CD4-positive, alpha-beta T cell treated with Interleukin-15 for 4 hours (primary cell): Measurements from ENCODE around the gene ARIH1.
A peak's percentile ranks its signal among the peaks of the same experiment; 100 is the strongest.

Experiments used
- DNase-seq: peaks from one replicate; pipeline ENCODE4 v3.0.0-alpha.2; 2020; ENCODE audit warnings: low spot score

ARIH1 gene

DNA sequence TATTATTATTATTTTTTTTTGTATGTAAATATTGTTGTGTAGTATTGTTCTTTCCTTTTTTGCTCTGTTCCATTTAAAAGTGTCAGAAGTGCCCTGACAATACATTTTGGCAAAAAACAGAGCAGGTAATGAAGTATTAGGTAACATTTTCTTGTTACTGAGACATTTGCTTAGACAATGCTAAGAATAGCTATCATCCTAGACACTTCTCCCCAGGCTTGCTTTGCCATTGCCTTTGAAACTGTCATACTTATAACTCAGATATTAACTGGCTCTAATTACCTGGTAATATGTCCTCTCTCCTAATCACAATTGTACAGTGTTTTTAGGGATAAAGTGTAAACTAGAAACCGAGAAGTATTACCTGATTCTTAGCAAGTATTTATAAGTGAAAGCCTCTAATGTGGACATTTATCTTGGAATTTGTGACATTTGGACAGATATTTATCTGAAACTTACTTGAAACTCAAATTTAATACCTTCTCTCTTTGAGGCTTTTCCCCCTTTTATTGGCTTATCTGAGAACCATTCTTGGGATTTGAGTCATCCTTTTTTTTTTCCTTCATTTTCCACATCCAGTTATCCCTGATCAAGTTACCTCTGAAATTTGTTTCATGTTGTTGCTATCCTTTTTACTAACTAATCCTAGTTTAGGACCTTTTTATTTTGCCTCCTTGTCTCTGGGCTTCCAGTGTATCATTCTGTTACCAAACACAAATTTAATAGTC lies 13.1 kb downstream of the ARIH1 start:
- DNase-seq, result no peak

GRCh38 chr15:72488558-72488957 lies 14.4 kb downstream of the ARIH1 start:
- no peak for DNase-seq

DNA sequence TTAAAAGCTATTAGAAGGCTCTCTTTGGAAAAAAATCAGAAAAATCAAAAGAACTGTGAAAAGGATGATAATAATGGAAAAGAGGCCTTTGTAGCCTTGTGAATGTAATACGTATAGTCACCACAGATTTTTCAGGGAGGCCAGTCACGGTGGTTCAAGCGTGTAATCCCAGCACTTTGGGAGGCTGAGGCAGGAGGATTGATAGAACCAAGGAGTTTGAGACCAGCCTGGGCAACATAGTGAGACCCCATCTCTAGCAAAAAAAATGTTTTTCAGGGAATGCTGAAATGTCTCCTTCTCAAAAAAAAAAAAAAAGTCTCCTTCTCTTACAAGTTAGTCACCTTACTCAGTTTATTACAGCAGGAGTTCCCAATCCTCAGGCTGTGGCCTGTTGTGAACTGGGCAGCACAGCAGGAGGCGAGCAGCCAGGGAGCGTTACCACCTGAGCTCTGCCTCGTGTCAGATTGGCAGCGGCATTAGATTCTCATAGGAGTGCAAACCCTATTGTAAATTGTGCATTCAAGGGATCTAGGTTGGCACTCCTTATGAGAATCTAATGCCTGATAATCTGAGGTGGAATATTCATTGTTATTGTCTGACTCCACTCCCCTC lies 15.9 kb downstream of the ARIH1 start:
- DNase-seq, result no peak

DNA sequence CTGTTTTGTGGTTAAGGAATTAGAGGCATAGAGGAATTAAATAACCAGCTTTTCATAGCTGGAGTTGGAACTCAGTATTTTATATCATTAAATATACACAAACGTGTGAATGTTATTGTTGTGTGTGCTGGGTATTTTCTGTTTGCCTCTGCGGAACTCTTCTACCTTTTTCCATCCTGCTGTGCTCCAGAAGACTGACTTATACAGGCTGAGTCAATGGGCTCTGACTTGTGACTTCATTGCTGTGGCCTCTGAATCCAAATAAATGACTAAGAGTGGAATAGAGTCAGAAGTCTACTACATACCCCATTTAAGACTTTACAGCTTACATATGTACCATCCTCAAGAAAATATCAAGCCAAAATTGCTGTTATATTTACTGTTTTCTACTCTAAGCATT lies 17.6 kb downstream of the ARIH1 start:
- no peak for DNase-seq

GRCh38 chr15:72492733-72493132 lies 18.6 kb downstream of the ARIH1 start:
- DNase-seq, result no peak

DNA sequence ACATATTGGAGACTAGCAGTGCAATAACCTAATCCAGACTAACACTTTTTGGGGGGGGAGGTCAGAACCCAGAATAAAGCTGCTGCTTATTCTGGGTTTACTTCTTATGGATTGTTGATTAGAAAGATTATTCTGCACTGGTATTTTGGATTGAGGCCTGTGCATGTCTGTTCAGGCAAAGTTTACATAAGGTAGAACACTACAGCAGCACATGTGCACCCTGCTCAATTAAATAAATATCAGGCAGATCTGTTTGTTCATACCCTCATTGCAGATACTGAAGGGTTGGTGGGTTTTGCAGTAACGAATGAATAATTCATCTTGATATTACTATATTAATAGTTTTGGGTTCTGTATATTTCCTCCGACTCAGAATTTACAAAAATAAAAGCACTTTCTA lies 19.1 kb downstream of the ARIH1 start:
- DNase-seq, result no peak

GRCh38 chr15:72495007-72495406 lies 20.9 kb downstream of the ARIH1 start:
- no peak for DNase-seq

DNA sequence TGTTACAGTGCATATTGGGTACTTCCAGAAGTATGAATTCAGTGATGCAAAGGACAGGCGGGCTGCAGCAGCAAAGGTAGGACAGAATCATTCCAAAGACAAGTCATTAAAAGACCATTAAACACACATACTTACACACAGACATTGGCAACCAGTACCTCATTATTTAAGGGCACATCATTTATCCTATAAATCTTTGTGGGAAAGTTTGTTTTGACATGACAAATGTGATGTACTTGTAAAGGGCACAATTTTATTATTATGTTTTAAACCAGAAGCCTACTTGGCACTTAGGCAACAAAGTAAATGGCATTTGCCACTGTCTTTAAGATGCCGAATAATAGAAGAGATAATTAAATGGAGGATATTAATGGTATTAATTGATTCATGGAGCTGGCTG lies 22.7 kb downstream of the ARIH1 start:
- DNase-seq, result no peak

GRCh38 chr15:72497402-72497801 lies 23.3 kb downstream of the ARIH1 start:
- no peak for DNase-seq

DNA sequence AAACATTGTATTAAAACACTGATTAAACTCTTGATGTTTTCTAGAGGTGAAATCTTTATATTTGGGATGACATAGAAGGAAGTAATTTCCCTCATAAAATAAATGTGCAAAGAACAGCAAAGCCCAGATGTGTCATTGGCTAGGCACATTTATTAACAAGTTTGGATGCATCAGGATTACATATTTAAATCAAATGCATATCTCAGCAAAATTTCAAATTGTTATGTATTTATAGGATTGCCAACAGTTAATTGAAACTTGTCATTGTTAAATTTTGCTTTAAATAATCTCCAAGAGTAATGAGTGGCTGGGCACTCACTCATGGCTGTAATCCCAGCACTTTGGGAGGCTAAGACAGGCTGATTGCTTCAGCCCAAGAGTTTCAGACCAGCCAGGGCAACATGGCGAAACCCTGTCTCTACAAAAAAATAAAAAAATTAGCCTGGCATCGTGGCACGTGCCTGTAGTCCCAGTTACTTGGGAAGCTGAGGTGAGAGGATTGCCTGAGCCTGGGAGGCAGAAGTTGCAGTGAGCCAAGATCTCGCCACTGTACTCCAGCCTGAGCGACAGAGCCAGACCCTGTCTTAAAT lies 28.2 kb downstream of the ARIH1 start:
- no peak for DNase-seq

- no peak for DNase-seq
Observed at GRCh38 chr15:72503147-72503546, 29.0 kb downstream of the ARIH1 start.

DNA sequence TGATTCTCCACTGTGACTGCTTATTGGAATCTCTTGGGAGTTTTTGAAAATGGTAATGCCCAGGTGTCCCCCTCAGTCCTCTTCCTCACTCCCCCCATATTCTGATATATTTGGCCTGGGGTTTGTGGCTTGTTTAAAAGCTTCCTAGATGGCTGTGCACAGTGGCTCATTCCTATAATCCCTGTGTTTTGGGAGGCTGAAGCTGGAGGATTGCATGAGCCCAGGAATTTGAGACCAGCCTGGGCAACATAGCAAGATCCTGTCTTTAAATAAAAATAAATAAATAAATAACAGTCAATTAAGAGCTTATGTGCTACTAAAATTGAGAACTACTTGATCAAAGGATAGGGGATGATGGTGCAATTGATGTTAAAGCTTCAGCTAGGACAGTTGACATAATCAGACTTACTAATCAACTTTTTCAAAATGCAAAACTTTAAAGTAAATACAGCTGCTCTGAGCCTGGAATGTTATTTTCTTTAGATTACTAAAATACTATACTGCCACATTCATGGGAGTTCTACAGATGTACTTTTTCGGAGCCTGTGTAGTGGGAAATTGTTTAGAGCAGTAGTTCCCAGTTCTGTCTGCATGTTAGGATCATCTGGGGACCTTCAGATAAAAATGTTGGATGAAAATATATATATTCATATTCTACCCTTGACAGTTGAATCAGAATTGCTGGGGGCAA lies 33.4 kb downstream of the ARIH1 start:
- no peak for DNase-seq

DNA sequence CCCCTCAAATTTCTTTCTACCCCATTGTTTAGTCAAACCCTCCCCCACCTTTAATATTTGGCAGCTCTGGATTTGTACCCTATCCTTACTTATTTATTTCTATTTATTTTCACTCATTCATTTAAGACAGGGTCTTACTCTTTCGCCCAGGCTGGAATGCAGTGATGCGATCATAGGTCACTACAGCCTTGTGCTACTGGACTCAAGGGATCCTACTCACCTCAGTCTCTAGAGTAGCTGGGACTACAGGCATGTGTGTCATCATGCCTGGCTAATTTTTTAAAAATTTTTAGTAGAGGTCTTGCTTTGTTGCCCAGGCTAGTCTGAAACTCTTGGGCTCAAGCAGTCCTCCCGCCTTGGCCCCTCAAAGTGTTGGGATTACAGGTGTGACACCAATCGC lies 35.4 kb downstream of the ARIH1 start:
- DNase-seq, result no peak

DNA sequence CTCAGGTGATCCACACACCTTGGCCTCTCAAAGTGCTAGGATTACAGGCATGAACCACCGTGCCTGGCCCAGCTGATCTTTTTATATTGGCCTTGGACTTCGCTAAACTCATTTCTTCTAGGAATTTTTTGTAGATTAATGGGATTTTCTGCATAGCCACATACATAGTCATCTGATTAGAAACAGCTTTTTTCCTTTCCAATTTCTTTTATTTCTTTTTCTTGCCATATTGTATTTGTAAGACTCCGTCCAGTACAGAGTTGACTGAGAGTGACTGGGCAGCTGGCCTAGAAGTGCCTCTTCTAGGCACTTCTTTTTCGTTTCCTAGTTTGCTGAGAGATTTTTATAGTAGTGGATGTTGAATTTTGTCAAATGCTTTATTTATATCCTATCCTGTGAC lies 37.4 kb downstream of the ARIH1 start:
- no peak for DNase-seq

DNA sequence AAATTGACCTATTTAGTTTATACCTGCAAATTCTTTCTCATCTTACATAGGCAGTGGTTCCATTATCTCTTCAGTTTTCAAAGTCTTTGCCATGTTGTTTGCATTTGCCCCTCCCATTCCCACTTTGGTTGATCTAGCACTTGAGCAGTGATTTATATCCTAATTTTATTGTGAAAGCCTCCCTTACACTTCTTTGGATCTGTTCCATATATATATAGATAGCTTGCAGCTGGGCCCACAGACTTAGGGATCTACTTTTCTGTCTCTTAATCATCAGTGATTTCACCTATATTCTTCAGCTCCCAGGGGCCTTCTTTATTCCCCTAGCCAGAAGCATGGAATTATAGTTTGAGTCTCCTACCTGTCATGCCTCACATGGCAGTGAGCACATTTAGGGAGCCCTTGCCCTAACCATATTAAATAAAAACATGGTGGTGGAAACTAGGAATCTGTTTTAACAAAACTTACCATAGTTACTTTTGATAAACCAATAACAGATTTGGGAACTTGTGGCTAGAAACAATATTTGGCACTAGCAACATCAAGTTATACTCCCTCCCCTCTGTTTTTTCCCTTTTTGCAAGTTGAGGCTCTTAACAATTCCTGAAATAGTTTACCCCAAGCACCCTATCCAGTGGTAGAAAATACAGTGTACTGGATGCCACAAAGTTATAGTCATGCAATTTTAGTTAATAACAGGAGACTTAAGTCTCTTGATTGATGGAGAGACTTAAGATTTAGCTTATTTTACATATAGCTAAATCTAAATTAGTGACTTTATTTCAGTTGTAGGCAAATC lies 41.7 kb downstream of the ARIH1 start:
- DNase-seq, result no peak

GRCh38 chr15:72516777-72517176 lies 42.6 kb downstream of the ARIH1 start:
- DNase-seq, result no peak

- DNase-seq, result no peak
Observed at GRCh38 chr15:72521682-72522081, 47.6 kb downstream of the ARIH1 start.

GRCh38 chr15:72532991-72533601 lies 59.0 kb downstream of the ARIH1 start:
- DNase-seq, result peak; percentile 14

DNA sequence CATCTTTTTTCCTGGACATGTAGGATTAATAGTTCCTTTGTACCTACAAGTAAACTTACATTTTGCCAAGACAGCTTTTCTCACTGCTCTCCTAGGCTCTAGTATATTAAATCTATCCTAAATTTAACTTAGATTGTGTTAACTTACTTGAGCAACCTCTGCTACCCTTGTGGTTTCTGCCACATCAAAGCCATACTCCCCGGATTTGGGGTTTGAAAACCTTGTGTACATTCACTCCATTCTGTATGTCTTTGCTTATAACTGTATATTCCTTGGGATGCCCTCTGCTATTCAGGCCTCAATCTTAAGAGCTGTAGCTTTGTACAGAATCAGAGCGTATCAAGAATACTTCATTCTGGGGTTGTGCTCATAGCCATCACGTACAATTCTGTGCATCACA lies 60.4 kb downstream of the ARIH1 start:
- DNase-seq, result peak; percentile 36

DNA sequence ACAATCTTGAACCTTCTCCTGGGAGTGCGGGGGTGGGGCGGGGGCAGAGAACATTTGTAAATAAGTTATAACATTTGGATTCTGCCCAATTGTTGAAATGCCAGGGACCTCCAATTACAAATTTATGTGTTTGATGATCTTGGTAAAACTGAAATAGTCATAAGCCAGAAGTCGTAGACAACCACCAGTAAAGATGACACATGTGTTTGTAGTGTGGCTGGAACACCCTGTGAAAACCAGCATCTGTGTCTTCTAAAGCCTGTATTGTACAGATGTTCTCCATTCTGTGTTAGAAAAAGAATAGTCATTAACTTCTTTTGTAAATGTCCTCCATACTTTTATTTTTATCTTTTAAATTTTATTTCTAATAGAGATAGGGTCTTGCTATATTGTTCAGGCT lies 61.8 kb downstream of the ARIH1 start:
- no peak for DNase-seq

DNA sequence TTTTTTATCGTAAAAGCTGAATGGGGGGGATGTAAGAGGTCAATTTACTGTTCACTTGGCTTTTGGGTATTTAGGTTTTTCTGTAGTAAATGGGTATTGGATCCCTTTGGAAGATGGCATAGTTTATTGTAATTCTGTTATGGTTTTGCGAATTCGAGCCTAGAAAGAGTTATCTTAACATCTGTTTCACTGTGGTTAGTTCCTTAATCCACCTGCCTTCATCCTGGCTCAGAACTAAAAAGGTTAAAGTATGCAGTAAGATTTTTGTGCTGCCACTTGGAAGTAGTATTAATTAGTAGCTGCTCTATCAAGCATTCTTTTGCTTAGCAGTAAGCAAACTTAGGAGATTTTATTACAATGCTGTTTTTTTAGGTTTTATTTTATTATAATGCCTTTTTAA lies 62.4 kb downstream of the ARIH1 start:
- DNase-seq, result no peak

- DNase-seq, result no peak
Observed at GRCh38 chr15:72538931-72539330, 64.8 kb downstream of the ARIH1 start.
